ENCODE results near the gene CELF1. TPM values are rescaled to one million over a fixed set of nuclear protein-coding genes. Genes with fewer than 3 reads are reported as not detected.
"Not testable (repeated sequence)": the region's sequence is repeated elsewhere in the genome, so short reads cannot be mapped to it uniquely, and the experiment has no call there.

Gene CELF1
- polyA plus RNA-seq, 6 donors from 2014 or later: 61.5 to 96.8 (median 69.0) TPM

DNA sequence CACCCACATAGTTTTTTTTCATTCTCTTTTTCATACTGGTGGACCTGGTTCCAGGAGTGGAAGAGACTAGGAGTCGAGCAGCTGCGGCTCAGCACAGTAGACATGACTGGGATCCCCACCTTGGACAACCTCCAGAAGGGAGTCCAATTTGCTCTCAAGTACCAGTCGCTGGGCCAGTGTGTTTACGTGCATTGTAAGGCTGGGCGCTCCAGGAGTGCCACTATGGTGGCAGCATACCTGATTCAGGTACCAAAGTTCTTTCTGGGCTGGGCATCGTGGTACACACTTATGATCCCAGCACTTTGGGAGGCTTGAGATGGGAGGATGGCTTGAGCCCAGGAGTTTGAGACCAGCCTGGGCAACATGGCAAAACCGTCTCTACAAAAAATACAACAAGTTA lies 16.7 kb upstream of the CELF1 start:
- H3K27ac Mint-ChIP-seq: peak overlapping the region in 1 of 6 donors; percentile 47
- peaks cover 14 to 31% (median 25%) of the 10 kb centered on the region in 3 donors for H3K4me1 Mint-ChIP-seq
- no peaks in the 10 kb centered on the region for H3K27me3 Mint-ChIP-seq
- H3K9me3 Mint-ChIP-seq: no peaks in the 10 kb centered on the region
- H3K36me3 Mint-ChIP-seq: peaks cover 0 to 6% of the 10 kb centered on the region in 2 donors
- no peak for ATAC-seq (ENCODE audit: low read depth in 2 of 2)
- no peak overlapping the region for H3K4me3 Mint-ChIP-seq
- DNase-seq: no peak

DNA sequence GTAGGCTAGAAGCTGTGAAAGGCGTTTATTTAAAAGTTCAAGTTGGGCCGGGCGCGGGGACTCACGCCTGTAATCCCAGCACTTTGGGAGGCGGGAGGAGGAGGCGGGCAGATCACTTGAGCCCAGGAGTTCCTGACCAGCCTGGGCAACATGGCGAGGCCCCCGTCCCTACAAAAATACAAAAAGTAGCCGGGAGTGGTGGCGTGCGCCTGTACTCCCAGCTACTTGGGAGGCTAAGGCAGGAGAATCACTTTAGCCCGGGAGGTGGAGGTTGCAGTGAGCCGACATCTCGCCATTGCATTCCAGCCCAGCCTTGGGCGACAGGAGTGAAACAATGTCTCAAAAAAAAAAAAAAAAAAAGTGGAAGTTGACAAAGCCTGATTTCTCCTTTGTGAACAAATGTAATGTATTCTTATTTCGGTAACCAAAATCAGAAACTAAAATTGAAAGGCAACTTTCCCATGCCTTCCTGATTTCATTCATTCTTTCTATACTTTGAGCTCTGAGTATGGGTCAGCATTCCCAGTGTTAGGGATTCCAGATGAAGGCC lies 13.3 kb upstream of the CELF1 start:
- DNase-seq: no peak

DNA sequence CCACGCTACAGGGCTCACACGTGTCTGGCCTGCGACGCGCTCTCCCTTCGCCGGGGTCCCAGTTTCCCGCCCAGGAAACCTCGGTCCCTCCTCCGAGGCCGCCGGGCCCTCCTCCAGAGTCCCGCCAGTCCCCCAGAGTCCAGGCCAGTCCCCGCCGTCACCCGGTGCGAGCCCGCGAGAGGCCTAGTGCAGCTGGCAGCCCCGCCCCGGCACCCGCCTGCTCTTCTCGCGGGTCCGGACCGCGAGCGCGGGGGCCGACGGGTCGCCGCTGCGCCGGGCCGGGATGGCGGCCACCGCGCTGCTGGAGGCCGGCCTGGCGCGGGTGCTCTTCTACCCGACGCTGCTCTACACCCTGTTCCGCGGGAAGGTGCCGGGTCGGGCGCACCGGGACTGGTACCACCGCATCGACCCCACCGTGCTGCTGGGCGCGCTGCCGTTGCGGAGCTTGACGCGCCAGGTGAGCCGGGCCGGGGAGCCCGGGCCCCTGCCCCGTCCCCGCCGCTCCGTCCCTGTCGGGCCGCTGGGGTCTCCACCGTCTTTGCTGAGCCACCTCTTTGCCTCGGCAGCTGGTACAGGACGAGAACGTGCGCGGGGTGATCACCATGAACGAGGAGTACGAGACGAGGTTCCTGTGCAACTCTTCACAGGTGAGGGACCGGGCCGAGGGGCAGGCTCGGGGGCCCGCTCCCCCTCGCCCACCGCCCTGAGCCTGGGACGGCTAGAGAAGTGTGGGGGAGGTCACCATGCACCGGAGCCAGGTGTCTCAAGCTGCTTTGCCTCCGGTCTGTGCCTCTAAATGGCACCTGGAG lies 12.6 kb upstream of the CELF1 start, which contains the start of gene PTPMT1:
Gene PTPMT1, plus strand, starts transcription at position 260 of the 809 bp plus-strand sequence. Its CDS starts 24 bp downstream, at position 284.
- peak; percentile 92 to 93 for ATAC-seq (ENCODE audit: low read depth in 2 of 2)

More for the DNA sequence above, 13.3 kb upstream of the CELF1 start:
- Mint-ChIP-seq H3K4me3 (peak overlapping the region; percentile 81 to 93 (median 84)), H3K27ac (peak overlapping the region in 4 of 6 donors; percentile 56 to 78 (median 66)), H3K27me3 (no peaks in the 10 kb centered on the region), H3K4me1 (peaks cover 9 to 18% (median 14%) of the 10 kb centered on the region in 3 donors), H3K36me3 (no peaks in the 10 kb centered on the region), H3K9me3 (no peaks in the 10 kb centered on the region)
- ATAC-seq (ENCODE audit: low read depth in 2 of 2): no peak

DNA sequence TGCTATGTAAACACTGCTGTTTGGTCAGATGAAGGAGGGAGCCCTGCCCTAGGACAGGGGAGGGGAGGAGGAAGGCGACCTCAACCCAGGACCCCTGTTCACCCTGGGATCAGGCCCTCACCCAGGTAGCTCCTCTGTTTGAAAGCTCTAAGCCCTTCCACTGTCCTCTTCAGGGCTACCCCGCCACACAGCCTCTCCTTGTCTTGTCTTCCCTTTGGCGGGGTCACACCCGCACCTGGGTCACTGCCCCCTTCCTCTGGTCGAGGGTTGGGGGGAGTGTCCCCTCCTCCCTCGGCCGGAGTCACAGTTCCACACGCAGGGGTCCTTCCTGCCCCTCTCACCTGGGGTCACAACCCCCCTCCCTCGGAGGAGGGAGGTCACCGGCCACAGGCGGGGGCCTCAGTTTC lies 12.0 kb upstream of the CELF1 start:
- ATAC-seq (ENCODE audit: low read depth in 2 of 2): no peak
- H3K27ac Mint-ChIP-seq: peak overlapping the region in 5 of 6 donors; percentile 47 to 91 (median 75)
- H3K4me1 Mint-ChIP-seq: peaks cover 9 to 18% (median 12%) of the 10 kb centered on the region in 3 donors
- no peaks in the 10 kb centered on the region for H3K9me3 Mint-ChIP-seq
- H3K27me3 Mint-ChIP-seq: no peaks in the 10 kb centered on the region
- H3K4me3 Mint-ChIP-seq: peak overlapping the region; percentile 79 to 94 (median 82)
- no peaks in the 10 kb centered on the region for H3K36me3 Mint-ChIP-seq
- no peak for DNase-seq

More for the DNA sequence above, 12.6 kb upstream of the CELF1 start, which contains the start of gene PTPMT1:
- Mint-ChIP-seq H3K9me3 (no peaks in the 10 kb centered on the region), H3K36me3 (no peaks in the 10 kb centered on the region), H3K27ac (peak within 1 kb of the TSS; percentile 72 to 91 (median 79)), H3K27me3 (no peaks in the 10 kb centered on the region), H3K4me1 (peaks cover 9 to 18% (median 12%) of the 10 kb centered on the region in 3 donors), H3K4me3 (peak within 1 kb of the TSS; percentile 81 to 94 (median 84))
- DNase-seq: peak; percentile 57

DNA sequence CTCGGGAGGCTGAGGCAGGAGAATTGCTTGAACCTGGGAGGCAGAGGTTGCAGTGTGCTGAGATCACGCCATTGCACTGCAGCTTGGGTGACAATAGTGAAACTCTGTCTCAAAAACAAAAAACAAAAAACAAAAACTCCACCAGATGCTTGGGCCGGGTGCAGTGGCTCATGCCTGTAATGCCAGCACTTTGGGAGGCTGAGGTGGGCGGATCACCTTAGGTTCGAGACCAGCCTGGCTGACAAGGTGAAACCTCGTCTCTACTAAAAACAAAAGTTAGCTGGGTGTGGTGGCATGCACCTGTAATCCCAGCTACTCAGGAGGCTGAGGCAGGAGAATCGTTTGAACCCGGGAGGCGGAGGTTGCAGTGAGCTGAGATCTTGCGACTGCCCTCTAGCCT lies 11.4 kb upstream of the CELF1 start:
- Mint-ChIP-seq H3K4me1 (peaks cover 9 to 18% (median 12%) of the 10 kb centered on the region in 3 donors), H3K4me3 (peak overlapping the region; percentile 40 to 82 (median 62)), H3K27ac (peak overlapping the region in 3 of 6 donors; percentile 47 to 76 (median 50))
- H3K36me3 Mint-ChIP-seq; H3K9me3 Mint-ChIP-seq; H3K27me3 Mint-ChIP-seq; DNase-seq; ATAC-seq (ENCODE audit: low read depth in 2 of 2): not testable (repeated sequence)

DNA sequence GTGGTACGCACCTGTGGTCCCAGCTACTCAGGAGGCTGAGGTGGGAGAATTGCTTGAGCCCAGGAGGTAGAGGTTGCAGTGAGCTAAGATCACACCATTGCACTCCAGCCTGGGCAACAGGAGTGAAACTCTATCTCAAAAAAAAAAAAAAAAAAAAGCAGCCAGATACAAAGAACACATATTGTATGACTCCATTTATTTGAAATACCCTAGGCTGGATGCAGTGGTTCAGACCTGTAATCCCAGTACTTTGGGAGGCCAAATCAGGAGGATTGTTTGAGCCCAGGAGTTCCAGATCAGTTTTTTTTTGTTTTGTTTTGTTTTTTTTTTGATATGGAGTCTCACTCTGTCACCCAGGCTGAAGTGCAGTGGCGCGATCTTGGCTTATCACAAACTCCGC lies 9.5 kb upstream of the CELF1 start:
- Mint-ChIP-seq H3K4me1 (peaks cover 9 to 18% (median 12%) of the 10 kb centered on the region in 3 donors), H3K27ac (peak overlapping the region in 1 of 6 donors; percentile 37), H3K4me3 (peak overlapping the region in 1 of 8 donors; percentile 27)
- H3K36me3 Mint-ChIP-seq; H3K9me3 Mint-ChIP-seq; DNase-seq; H3K27me3 Mint-ChIP-seq; ATAC-seq (ENCODE audit: low read depth in 2 of 2): not testable (repeated sequence)

DNA sequence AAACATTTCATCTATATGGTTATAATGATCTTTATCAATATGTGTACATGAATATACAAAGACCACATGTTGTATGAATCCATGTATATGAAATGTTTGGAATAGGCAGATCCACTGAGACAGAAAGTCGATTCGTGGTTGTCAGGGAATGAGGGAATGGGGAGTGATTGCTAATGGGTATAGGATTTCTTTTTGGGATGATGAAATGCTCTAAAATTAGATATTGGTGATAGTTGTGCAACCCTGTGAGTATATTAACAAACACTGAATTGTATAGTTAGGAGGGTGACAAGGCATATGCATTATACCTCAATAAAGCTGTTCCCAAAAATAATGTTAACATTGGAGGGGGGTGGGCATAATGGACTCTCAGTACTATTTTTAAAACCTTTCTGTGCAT lies 7.5 kb upstream of the CELF1 start:
- Mint-ChIP-seq H3K9me3 (no peaks in the 10 kb centered on the region), H3K4me3 (peak overlapping the region in 1 of 8 donors; percentile 26), H3K36me3 (no peaks in the 10 kb centered on the region), H3K4me1 (peaks cover 5 to 9% (median 6%) of the 10 kb centered on the region in 3 donors), H3K27ac (no peak overlapping the region), H3K27me3 (no peaks in the 10 kb centered on the region)
- DNase-seq (no peak), ATAC-seq (ENCODE audit: low read depth in 2 of 2) (no peak)

DNA sequence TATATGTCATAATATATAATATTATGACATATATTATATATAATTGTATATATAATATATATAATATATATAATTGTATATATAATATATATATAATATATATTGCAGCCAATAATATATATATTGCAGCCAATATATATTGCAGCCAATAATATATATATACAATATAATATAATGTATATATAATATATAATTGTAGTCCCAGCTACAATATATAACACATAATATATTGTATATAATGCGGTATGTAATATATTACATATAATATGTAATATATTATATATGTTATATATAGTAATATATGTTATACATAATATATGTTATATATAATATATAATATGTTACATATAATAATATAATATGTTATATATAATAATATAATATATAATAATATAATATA lies 5.8 kb upstream of the CELF1 start:
- no peak overlapping the region for H3K4me3 Mint-ChIP-seq
- H3K4me1 Mint-ChIP-seq: no peaks in the 10 kb centered on the region
- no peak overlapping the region for H3K27ac Mint-ChIP-seq
- ATAC-seq (ENCODE audit: low read depth in 2 of 2): no peak
- no peak for DNase-seq
- H3K9me3 Mint-ChIP-seq: no peaks in the 10 kb centered on the region
- H3K36me3 Mint-ChIP-seq: no peaks in the 10 kb centered on the region
- no peaks in the 10 kb centered on the region for H3K27me3 Mint-ChIP-seq

DNA sequence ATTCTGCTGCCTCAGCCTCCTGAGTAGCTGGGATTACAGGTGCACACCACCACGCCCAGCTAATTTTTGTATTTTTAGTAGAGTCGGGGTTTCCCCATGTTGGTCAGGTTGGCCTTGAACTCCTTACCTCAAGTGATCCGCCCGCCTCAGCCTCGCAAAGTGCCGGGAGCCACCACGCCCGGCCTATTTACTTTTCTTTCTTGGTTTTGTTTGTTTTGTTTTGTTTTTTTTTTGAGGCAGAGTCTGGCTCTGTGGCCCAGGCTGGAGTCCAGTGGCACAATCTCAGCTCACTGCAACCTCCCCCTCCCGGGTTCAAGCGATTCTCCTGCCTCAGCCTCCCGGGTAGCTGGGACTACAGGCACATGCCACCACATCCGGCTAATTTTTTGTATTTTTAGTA lies 4.1 kb upstream of the CELF1 start:
- not testable (repeated sequence) for H3K27ac Mint-ChIP-seq; H3K9me3 Mint-ChIP-seq; DNase-seq; ATAC-seq (ENCODE audit: low read depth in 2 of 2); H3K36me3 Mint-ChIP-seq; H3K4me3 Mint-ChIP-seq; H3K27me3 Mint-ChIP-seq
- H3K4me1 Mint-ChIP-seq: peaks cover 9 to 12% (median 9%) of the 10 kb centered on the region in 3 donors

DNA sequence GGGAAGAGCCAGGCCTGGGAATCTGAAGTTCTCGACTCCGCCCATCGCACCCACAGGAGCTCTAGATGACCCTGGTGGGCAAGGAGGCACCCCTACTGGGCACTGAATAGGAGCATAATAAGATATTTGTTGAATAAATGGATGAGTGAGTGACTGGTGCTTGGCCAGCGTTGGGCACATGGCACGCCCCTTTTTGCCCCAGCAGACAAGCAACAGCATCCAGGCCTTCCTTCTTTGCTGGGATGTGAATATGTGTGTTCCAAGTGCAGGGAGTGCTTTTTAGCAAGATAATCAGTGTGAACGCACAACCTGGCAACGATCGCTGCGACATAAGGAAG lies 443 bp upstream of the CELF1 start:
- Mint-ChIP-seq H3K9me3 (no peaks in the 10 kb centered on the region), H3K36me3 (peaks cover 0 to 4% of the 10 kb centered on the region in 2 donors), H3K27ac (peak overlapping the region; percentile 73 to 97 (median 89)), H3K27me3 (no peaks in the 10 kb centered on the region), H3K4me3 (peak overlapping the region; percentile 86 to 99 (median 94)), H3K4me1 (peaks cover 29 to 44% (median 39%) of the 10 kb centered on the region in 3 donors)
- no peak for DNase-seq
- ATAC-seq (ENCODE audit: low read depth in 2 of 2): peak; percentile 14 to 15

DNA sequence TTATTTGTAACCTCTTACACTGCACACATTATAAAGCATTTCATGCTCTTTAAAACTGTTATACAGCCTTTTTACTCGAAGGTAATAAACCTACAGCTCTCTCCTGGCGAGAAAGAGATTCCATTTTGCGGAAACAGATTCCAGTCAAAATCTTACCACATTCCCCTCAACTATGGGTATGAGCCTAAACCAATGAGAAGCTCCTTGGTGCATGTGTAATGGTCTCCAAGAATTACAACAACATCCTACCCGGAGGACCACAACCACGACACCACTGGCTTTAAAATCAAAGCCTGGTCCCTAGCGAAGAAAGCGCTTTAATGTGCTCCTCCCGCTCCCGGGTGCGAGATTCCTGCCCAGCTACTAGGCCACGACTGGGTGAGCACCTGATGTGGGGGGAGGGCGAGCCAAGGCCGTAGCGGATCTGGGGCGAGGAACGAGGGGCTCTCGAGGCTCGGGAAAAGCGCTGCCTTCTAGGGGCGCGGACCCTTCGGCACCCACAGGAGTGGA lies 821 bp downstream of the CELF1 start:
- peaks cover 37 to 56% (median 51%) of the 10 kb centered on the region in 3 donors for H3K4me1 Mint-ChIP-seq
- DNase-seq (no peak), ATAC-seq (ENCODE audit: low read depth in 2 of 2) (no peak)
- H3K27me3 Mint-ChIP-seq: no peaks in the 10 kb centered on the region
- peaks cover 0 to 4% of the 10 kb centered on the region in 2 donors for H3K36me3 Mint-ChIP-seq
- peak overlapping the region; percentile 95 to 98 (median 97) for H3K27ac Mint-ChIP-seq
- peak overlapping the region; percentile 95 to 99 (median 98) for H3K4me3 Mint-ChIP-seq
- no peaks in the 10 kb centered on the region for H3K9me3 Mint-ChIP-seq

DNA sequence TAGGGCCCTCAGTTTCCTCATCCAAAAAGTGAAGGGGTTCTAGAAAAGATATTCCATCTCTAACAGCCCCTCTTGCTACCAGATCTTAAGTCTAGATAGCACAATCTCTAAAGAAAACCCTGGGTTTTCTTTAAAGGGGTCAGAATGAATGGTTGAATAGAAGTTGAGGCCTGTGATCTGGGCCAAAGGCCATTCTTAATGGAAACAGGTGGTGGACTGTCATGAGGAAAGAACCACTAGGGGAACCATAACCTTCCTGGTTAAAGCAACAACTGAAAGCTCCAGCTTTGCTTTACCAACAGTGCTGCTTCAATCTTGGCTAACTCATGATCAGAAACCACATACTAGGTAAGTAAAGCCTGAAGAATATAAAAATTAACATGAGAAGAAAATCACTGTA lies 1.8 kb downstream of the CELF1 start:
- peaks cover 39 to 65% (median 61%) of the 10 kb centered on the region in 3 donors for H3K4me1 Mint-ChIP-seq
- ATAC-seq (ENCODE audit: low read depth in 2 of 2) (no peak), DNase-seq (no peak)
- no peaks in the 10 kb centered on the region for H3K9me3 Mint-ChIP-seq
- peak overlapping the region; percentile 84 to 99 (median 98) for H3K4me3 Mint-ChIP-seq
- H3K27me3 Mint-ChIP-seq: no peaks in the 10 kb centered on the region
- H3K36me3 Mint-ChIP-seq: peaks cover 0 to 4% of the 10 kb centered on the region in 2 donors
- H3K27ac Mint-ChIP-seq: peak overlapping the region; percentile 77 to 98 (median 94)

DNA sequence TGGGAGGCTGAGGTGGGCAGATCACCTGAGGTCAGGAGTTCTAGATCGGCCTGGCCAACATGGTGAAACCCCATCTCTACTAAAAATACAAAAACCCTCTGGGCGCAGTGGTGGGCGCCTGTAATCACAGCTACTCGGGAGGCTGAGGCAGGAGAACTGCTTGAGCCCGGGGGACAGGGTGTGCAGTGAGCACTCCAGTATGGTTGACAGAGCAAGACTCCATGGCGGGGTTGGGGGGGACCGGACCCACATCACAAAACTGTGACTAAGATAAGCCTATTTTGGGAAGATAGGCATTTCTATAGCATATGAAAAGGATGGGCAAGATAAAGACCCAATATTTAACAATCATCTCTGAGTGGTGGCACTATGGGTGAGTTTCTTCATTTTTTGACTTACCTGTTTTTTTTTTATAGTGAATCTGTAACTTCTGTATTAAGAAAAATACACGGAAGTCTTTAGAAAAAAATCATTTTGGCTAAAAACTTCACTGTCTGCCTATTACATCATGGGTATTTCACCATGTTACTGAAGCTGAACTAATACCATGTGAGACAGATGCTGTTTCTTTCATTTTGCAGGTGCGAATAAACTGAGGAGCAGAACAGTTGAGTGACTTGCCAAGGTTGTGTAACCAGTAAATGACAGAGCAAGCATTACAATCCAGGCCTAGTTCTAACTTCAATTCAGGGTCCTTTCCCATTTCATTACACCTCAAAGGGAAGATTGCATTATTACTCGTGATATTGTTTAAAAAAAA lies 2.5 kb downstream of the CELF1 start:
- DNase-seq (no peak), ATAC-seq (ENCODE audit: low read depth in 2 of 2) (no peak)
- Mint-ChIP-seq H3K4me1 (peaks cover 39 to 65% (median 63%) of the 10 kb centered on the region in 3 donors), H3K9me3 (no peaks in the 10 kb centered on the region), H3K27me3 (no peaks in the 10 kb centered on the region), H3K4me3 (peak overlapping the region in 7 of 8 donors; percentile 35 to 99 (median 95)), H3K36me3 (peaks cover 0 to 4% of the 10 kb centered on the region in 2 donors), H3K27ac (peak overlapping the region; percentile 63 to 97 (median 87))

All from naive B cell (primary cell).